ENCODE data around the gene SLC39A11. TPM values are rescaled to one million over a fixed set of nuclear protein-coding genes. Genes with fewer than 3 reads are reported as not detected.

The SLC39A11 gene
- total RNA-seq, 4 donors from 2014 or later = 55.1 to 123 (median 97.0) TPM

GRCh38 chr17:73067075-73067474 is 25.4 kb downstream of the SLC39A11 start:
- intact Hi-C loops (cut with DNase I) = no loop called here
- Histone ChIP-seq H3K27ac (no peak overlapping the region), H3K4me1 (peaks cover 12 to 32% of the 10 kb centered on the region in 2 donors), H3K9me3 (no peaks in the 10 kb centered on the region), H3K27me3 (no peaks in the 10 kb centered on the region), H3K4me3 (replicated peaks in 1 of 3) (no peak overlapping the region), H3K36me3 (no peaks in the 10 kb centered on the region)
- no peak for DNase-seq
- no peak for TF ChIP-seq POLR2A (IDR thresholded peaks at IDR 0.05)
- TF ChIP-seq CTCF (IDR thresholded peaks at IDR 0.05) = no peak
- 95 to 97% methylated on average over 3 of the region's 3 CpGs for whole genome bisulfite sequencing, 2 donors

- no peaks in the 10 kb centered on the region for H3K36me3 ChIP-seq
- intact Hi-C loops (cut with DNase I) = no loop called here
- H3K9me3 ChIP-seq = no peaks in the 10 kb centered on the region
- H3K4me3 ChIP-seq (replicated peaks in 1 of 3) = no peak overlapping the region
- H3K27ac ChIP-seq = no peak overlapping the region
- no peak for DNase-seq
- TF ChIP-seq POLR2A (IDR thresholded peaks at IDR 0.05) = no peak
- no peak for TF ChIP-seq CTCF (IDR thresholded peaks at IDR 0.05)
- H3K4me1 ChIP-seq = peaks cover 12 to 29% of the 10 kb centered on the region in 2 donors
- no peaks in the 10 kb centered on the region for H3K27me3 ChIP-seq
- 94 to 95% methylated on average over 2 of the region's 2 CpGs for WGBS, 2 donors
Observed at GRCh38 chr17:73066148-73066884, 26.2 kb downstream of the SLC39A11 start.

- DNase-seq = no peak
- no peak overlapping the region for H3K4me3 ChIP-seq (replicated peaks in 1 of 3)
- TF ChIP-seq POLR2A (IDR thresholded peaks at IDR 0.05) (no peak), CTCF (IDR thresholded peaks at IDR 0.05) (no peak)
- H3K27ac ChIP-seq = no peak overlapping the region
- intact Hi-C loops (cut with DNase I) = no loop called here
- H3K4me1 ChIP-seq = peaks cover 12 to 28% of the 10 kb centered on the region in 2 donors
- no peaks in the 10 kb centered on the region for H3K9me3 ChIP-seq
- H3K27me3 ChIP-seq = no peaks in the 10 kb centered on the region
- no peaks in the 10 kb centered on the region for H3K36me3 ChIP-seq
- WGBS, 2 donors = 96 to 100% methylated on average over 3 of the region's 3 CpGs
Observed at GRCh38 chr17:73065376-73065775, 27.1 kb downstream of the SLC39A11 start.

GRCh38 chr17:73064084-73064938 is 28.2 kb downstream of the SLC39A11 start:
- no peak for TF ChIP-seq CTCF (IDR thresholded peaks at IDR 0.05)
- TF ChIP-seq POLR2A (IDR thresholded peaks at IDR 0.05) = no peak
- DNase-seq = peak; percentile 72 to 80
- no peaks in the 10 kb centered on the region for H3K9me3 ChIP-seq
- intact Hi-C loops (cut with DNase I) = no loop called here
- peaks cover 14 to 28% of the 10 kb centered on the region in 2 donors for H3K4me1 ChIP-seq
- H3K36me3 ChIP-seq = no peaks in the 10 kb centered on the region
- H3K27ac ChIP-seq = peak overlapping the region; percentile 26 to 53 (median 35)
- H3K4me3 ChIP-seq (replicated peaks in 1 of 3) = no peak overlapping the region
- 55% methylated on average over 6 of the region's 6 CpGs for WGBS, 2 donors
- no peaks in the 10 kb centered on the region for H3K27me3 ChIP-seq

- 89 to 95% methylated on average over 5 of the region's 5 CpGs for WGBS, 2 donors
- no peak for DNase-seq
- H3K27me3 ChIP-seq = no peaks in the 10 kb centered on the region
- no peaks in the 10 kb centered on the region for H3K9me3 ChIP-seq
- H3K4me3 ChIP-seq (replicated peaks in 1 of 3) = no peak overlapping the region
- TF ChIP-seq POLR2A (IDR thresholded peaks at IDR 0.05) = no peak
- no peak for TF ChIP-seq CTCF (IDR thresholded peaks at IDR 0.05)
- intact Hi-C loops (cut with DNase I) = no loop called here
- H3K4me1 ChIP-seq = peaks cover 11 to 18% of the 10 kb centered on the region in 2 donors
- no peaks in the 10 kb centered on the region for H3K36me3 ChIP-seq
- H3K27ac ChIP-seq = no peak overlapping the region
Observed at GRCh38 chr17:73062726-73063125, 29.8 kb downstream of the SLC39A11 start.

Measured in thyroid gland (tissue), 4 donors.